GM23338 (cell line): ENCODE measurements around the gene CD24. TPM values are rescaled to one million over a fixed set of nuclear protein-coding genes. Genes with fewer than 3 reads are reported as not detected.
"Not testable (repeated sequence)": the region's sequence is repeated elsewhere in the genome, so short reads cannot be mapped to it uniquely, and the experiment has no call there.

Source experiments
- ATAC-seq: fragments of 200-7000 bp; cut with Tn5 transposase; 3 replicates; pipeline ENCODE4 v1.9.1; 2020
- DNase-seq: peaks from one replicate; pipeline ENCODE4 v3.0.0-alpha.2; 2015; ENCODE audit warnings: low spot score
- H2AFZ ChIP-seq: fragments of 200-600 bp; sonication (generic); 2 replicates; pipeline ENCODE4 v1.8.0; 2016; ENCODE audit warnings: antibody characterized with exemption, mild to moderate bottlenecking, moderate library complexity
- H3F3A ChIP-seq: fragments of 200-600 bp; sonication (generic); replicated peaks from 2 replicates; pipeline ENCODE4 v1.8.0; 2017; ENCODE audit warnings: antibody characterized with exemption, mixed run types, low read depth
- H3K27ac ChIP-seq: fragments of 200-600 bp; sonication (generic); 2 replicates; pipeline ENCODE4 v1.6.1; 2016; ENCODE audit warnings: low read depth
- H3K27me3 ChIP-seq: fragments of 200-600 bp; sonication (generic); 2 replicates; pipeline ENCODE4 v1.8.0; 2016; ENCODE audit warnings: mild to moderate bottlenecking, mixed run types, moderate library complexity; ENCODE audit not compliant: insufficient read depth
- H3K36me3 ChIP-seq: fragments of 200-600 bp; sonication (generic); 2 replicates; pipeline ENCODE4 v1.8.0; 2016; ENCODE audit warnings: mild to moderate bottlenecking; ENCODE audit not compliant: insufficient read depth
- H3K4me1 ChIP-seq: fragments of 200-600 bp; sonication (generic); 2 replicates; pipeline ENCODE4 v1.8.0; 2016; ENCODE audit warnings: mild to moderate bottlenecking, moderate library complexity; ENCODE audit not compliant: insufficient read depth
- H3K4me2 ChIP-seq: fragments of 200-600 bp; sonication (generic); 2 replicates; pipeline ENCODE4 v1.7.1; 2017; ENCODE audit warnings: mixed run types
- H3K4me3 ChIP-seq: fragments of 200-600 bp; sonication (generic); 2 replicates; pipeline ENCODE4 v1.6.1; 2016; ENCODE audit warnings: mixed run types
- H3K79me2 ChIP-seq: fragments of 200-600 bp; sonication (generic); replicated peaks from 2 replicates; pipeline ENCODE4 v1.8.0; 2017; ENCODE audit warnings: mild to moderate bottlenecking; ENCODE audit not compliant: insufficient read depth
- H3K9me2 ChIP-seq: fragments of 200-600 bp; sonication (generic); 2 replicates; pipeline ENCODE4 v1.8.0; 2017; ENCODE audit not compliant: insufficient read depth
- H4K20me1 ChIP-seq: fragments of 200-600 bp; sonication (generic); replicated peaks from 2 replicates; pipeline ENCODE4 v1.8.0; 2017; ENCODE audit warnings: mild to moderate bottlenecking; ENCODE audit not compliant: insufficient read depth
- H3K27ac Mint-ChIP-seq: 2 replicates; pipeline ENCODE4 v1.8.0; 2020; ENCODE audit warnings: inconsistent platforms, mild to moderate bottlenecking, moderate library complexity, mixed read lengths
- H3K27me3 Mint-ChIP-seq: 3 replicates; pipeline ENCODE4 v1.8.0; 2022; ENCODE audit warnings: low read depth, mild to moderate bottlenecking, moderate library complexity, mixed read lengths, inconsistent platforms; ENCODE audit not compliant: insufficient read depth, poor library complexity
- H3K36me3 Mint-ChIP-seq: 3 replicates; pipeline ENCODE4 v1.8.0; 2021; ENCODE audit warnings: low read depth, mild to moderate bottlenecking, inconsistent platforms, moderate library complexity, mixed read lengths
- H3K4me1 Mint-ChIP-seq: 3 replicates; pipeline ENCODE4 v1.8.0; 2020; ENCODE audit warnings: mild to moderate bottlenecking, inconsistent platforms, mixed read lengths
- H3K4me3 Mint-ChIP-seq: 3 replicates; pipeline ENCODE4 v1.8.0; 2021; ENCODE audit warnings: moderate library complexity, mild to moderate bottlenecking, inconsistent platforms, mixed read lengths
- H3K9me3 Mint-ChIP-seq: 3 replicates; pipeline ENCODE4 v1.8.0; 2020; ENCODE audit warnings: moderate library complexity, mild to moderate bottlenecking, inconsistent platforms, mixed read lengths
- EZH2 ChIP-seq: fragments of 200-600 bp; sonication (generic); IDR thresholded peaks from one replicate; pipeline ENCODE4 v1.8.0; 2017; ENCODE audit warnings: antibody characterized with exemption, mild to moderate bottlenecking, low read depth; ENCODE audit not compliant: unreplicated experiment
- NANOG ChIP-seq: IDR thresholded peaks from 2 replicates; pipeline ENCODE4 v1.6.1; 2016; ENCODE audit warnings: antibody characterized with exemption, borderline replicate concordance
- POLR2AphosphoS5 ChIP-seq: IDR thresholded peaks from 2 replicates; pipeline ENCODE4 v1.6.1; 2016; ENCODE audit warnings: antibody characterized with exemption, low read depth
- ZNF114 ChIP-seq: fragments of 250-450 bp; sonication (Bioruptor Pico); IDR thresholded peaks from 2 replicates; pipeline ENCODE4 v1.5.0; 2020; ENCODE audit warnings: mild to moderate bottlenecking, moderate library complexity
- polyA plus RNA-seq: library from polyadenylated mRNA; unstranded; fragments of >200 nt; fragmentation: Nextera tagmentation; extraction: Ambion mirVana; gene quantifications from 2 replicates; pipeline ENCODE4 v1.2.1, GENCODE V29; 2016
- total RNA-seq: library from RNA; depleted of rRNA; stranded (reverse); fragments of >200 nt; shearing (Covaris generic); gene quantifications from 2 replicates; pipeline ENCODE4 v1.2.3, GENCODE V29; 2014

The CD24 gene
- total and polyA plus RNA-seq, 2 experiments from 2014 or later: 1,373 to 2,907 TPM

GRCh38 chr6:106972500-106972899, 2.0 kb downstream of the CD24 start:
- peaks cover 68% of the 10 kb centered on the region for H3K36me3 Mint-ChIP-seq
- Histone ChIP-seq H3K27ac (peak overlapping the region; percentile 90), H3K4me1 (peaks cover 19% of the 10 kb centered on the region), H3K79me2 (peaks cover 70% of the 10 kb centered on the region), H2AFZ (no peak overlapping the region), H3K4me2 (peak overlapping the region; percentile 81), H3K4me3 (peak overlapping the region; percentile 89), H3K36me3 (peaks cover 31% of the 10 kb centered on the region), H3F3A (peaks cover 40% of the 10 kb centered on the region), H3K27me3 (no peaks in the 10 kb centered on the region), H4K20me1 (peaks cover 22% of the 10 kb centered on the region), H3K9me2 (no peaks in the 10 kb centered on the region)
- 0 out of 2 replicates have a peak, but pooled peaks have one; percentile 2 for TF ChIP-seq NANOG
- TF ChIP-seq POLR2AphosphoS5: peak; percentile 76
- no peak for TF ChIP-seq EZH2
- ATAC-seq (no peak), DNase-seq (no peak)
- peaks cover 57% of the 10 kb centered on the region for H3K27me3 Mint-ChIP-seq
- H3K4me3 Mint-ChIP-seq: peak overlapping the region; percentile 86
- peak overlapping the region; percentile 94 for H3K27ac Mint-ChIP-seq
- peaks cover 22% of the 10 kb centered on the region for H3K4me1 Mint-ChIP-seq
- H3K9me3 Mint-ChIP-seq: peaks cover 35% of the 10 kb centered on the region; the same call in 2 of the 3 replicates

GRCh38 chr6:106970769-106971168, 3.8 kb downstream of the CD24 start:
- Histone ChIP-seq H3F3A (peaks cover 48% of the 10 kb centered on the region), H3K4me3 (peak overlapping the region; percentile 89), H4K20me1 (peaks cover 22% of the 10 kb centered on the region), H3K4me2 (peak overlapping the region; percentile 81), H3K36me3 (peaks cover 31% of the 10 kb centered on the region), H3K79me2 (peaks cover 52% of the 10 kb centered on the region), H3K9me2 (peaks cover 13% of the 10 kb centered on the region; the same call in 1 of the 2 replicates)
- H3K4me3 Mint-ChIP-seq: peak overlapping the region; percentile 73
- not testable (repeated sequence) for DNase-seq, H3K4me1 ChIP-seq, H3K27ac Mint-ChIP-seq, ATAC-seq, H3K27me3 ChIP-seq, H3K27ac ChIP-seq, H3K4me1 Mint-ChIP-seq, H2AFZ ChIP-seq
- peaks cover 34% of the 10 kb centered on the region; the same call in 2 of the 3 replicates for H3K9me3 Mint-ChIP-seq
- H3K27me3 Mint-ChIP-seq: peaks cover 59% of the 10 kb centered on the region
- H3K36me3 Mint-ChIP-seq: peaks cover 73% of the 10 kb centered on the region

- Mint-ChIP-seq H3K9me3 (peaks cover 28% of the 10 kb centered on the region; the same call in 2 of the 3 replicates), H3K27me3 (peaks cover 44% of the 10 kb centered on the region), H3K36me3 (peaks cover 64% of the 10 kb centered on the region), H3K4me1 (peaks cover 6% of the 10 kb centered on the region; the same call in 2 of the 3 replicates), H3K4me3 (0 out of 3 replicates have a peak overlapping the region, but pooled peaks have one; percentile 6), H3K27ac (no peak overlapping the region)
- Histone ChIP-seq H3K9me2 (peaks cover 15% of the 10 kb centered on the region; the same call in 1 of the 2 replicates), H3K4me3 (no peak overlapping the region), H3K27ac (peak overlapping the region; percentile 53; the same call in 1 of the 2 replicates), H3K4me1 (0 out of 2 replicates have a peak, but pooled peaks cover 7% of the 10 kb centered on the region), H3K27me3 (no peaks in the 10 kb centered on the region), H3K36me3 (peaks cover 28% of the 10 kb centered on the region), H3K4me2 (no peak overlapping the region), H4K20me1 (peaks cover 14% of the 10 kb centered on the region), H2AFZ (no peak overlapping the region), H3F3A (peaks cover 38% of the 10 kb centered on the region), H3K79me2 (peaks cover 31% of the 10 kb centered on the region)
- TF ChIP-seq POLR2AphosphoS5 (peak; percentile 41), ZNF114 (CRISPR knock-in tag) (no peak)
- DNase-seq (no peak), ATAC-seq (peak; percentile 17)
Observed at GRCh38 chr6:106967936-106968555, 6.5 kb downstream of the CD24 start.
